ENCODE measurements around the gene APBB1IP. TPM values are rescaled to one million over a fixed set of nuclear protein-coding genes. Genes with fewer than 3 reads are reported as not detected.

The APBB1IP gene
- total RNA-seq, 2 donors from 2014 or later: 1.4 to 3.1 TPM

DNA sequence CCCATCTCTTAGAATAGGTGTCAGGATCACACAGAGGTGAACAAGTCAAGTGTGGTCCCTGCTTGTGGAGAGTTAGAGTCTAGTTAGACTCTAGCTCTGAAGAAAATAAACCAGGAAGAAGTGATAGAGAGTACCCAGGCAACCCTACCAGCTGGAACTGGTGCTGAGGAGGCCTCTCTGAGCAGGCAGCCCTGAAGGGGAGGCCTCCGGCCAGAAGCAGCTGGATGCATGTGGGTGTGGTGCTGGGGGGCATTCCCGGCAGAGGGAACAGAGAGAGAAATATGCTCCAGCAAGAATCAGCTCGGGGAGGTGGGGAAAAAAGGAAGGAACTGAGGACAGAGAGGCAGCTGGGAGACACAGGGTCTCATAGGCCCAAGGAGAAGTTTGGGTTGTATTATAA is 68.6 kb downstream of the APBB1IP start:
- Histone ChIP-seq H3K9me3 (peaks cover 0 to 3% of the 10 kb centered on the region in 2 donors), H3K27ac (no peak overlapping the region), H3K4me1 (no peaks in the 10 kb centered on the region), H3K4me3 (no peak overlapping the region), H3K27me3 (no peaks in the 10 kb centered on the region), H3K36me3 (no peaks in the 10 kb centered on the region)
- TF ChIP-seq, protein P1, sequence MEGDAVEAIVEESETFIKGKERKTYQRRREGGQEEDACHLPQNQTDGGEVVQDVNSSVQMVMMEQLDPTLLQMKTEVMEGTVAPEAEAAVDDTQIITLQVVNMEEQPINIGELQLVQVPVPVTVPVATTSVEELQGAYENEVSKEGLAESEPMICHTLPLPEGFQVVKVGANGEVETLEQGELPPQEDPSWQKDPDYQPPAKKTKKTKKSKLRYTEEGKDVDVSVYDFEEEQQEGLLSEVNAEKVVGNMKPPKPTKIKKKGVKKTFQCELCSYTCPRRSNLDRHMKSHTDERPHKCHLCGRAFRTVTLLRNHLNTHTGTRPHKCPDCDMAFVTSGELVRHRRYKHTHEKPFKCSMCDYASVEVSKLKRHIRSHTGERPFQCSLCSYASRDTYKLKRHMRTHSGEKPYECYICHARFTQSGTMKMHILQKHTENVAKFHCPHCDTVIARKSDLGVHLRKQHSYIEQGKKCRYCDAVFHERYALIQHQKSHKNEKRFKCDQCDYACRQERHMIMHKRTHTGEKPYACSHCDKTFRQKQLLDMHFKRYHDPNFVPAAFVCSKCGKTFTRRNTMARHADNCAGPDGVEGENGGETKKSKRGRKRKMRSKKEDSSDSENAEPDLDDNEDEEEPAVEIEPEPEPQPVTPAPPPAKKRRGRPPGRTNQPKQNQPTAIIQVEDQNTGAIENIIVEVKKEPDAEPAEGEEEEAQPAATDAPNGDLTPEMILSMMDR (IDR thresholded peaks at IDR 0.05): no peak
- DNase-seq (ENCODE audit: low spot score): no peak

DNA sequence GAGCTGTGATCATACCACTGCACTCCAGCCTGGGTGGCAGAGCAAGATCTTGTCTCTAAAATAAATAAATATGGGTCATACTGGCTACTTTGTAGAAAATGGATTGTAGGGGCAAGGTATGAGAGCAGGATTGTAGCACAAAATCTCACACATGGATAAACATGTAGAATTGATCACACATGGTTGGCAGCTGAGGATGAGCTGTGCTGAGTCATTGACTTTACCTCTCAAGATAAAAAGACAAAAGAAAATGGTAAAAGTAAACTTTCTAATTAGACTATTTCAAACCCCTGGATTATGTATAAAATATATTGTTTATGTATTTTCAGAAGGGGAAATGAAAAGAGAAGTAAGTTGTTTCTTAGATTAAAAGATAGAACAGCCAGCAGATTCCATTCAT is 69.3 kb downstream of the APBB1IP start:
- Histone ChIP-seq H3K4me3 (no peak overlapping the region), H3K4me1 (no peaks in the 10 kb centered on the region), H3K36me3 (no peaks in the 10 kb centered on the region), H3K27me3 (no peaks in the 10 kb centered on the region), H3K9me3 (peaks cover 0 to 4% of the 10 kb centered on the region in 2 donors), H3K27ac (no peak overlapping the region)
- DNase-seq (ENCODE audit: low spot score): no peak
- TF ChIP-seq, protein P1 (IDR thresholded peaks at IDR 0.05): no peak

DNA sequence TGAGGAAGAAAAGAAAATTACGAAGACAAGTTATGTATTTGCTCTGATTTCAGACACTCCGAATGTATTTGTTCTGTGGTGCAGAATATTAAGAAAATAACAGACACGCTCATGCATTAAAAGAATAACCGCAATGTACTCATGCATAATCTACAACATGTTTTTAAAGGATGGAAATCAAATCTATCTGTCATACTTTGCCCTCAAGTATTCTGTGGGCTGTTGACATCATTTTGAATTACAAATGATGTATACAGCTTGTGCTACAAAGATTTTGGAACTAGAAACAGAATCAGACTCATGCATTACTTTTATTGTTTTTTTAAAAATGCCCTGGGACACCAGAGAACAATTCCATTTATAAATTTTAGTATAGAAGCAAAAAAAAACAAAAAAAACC is 69.9 kb downstream of the APBB1IP start:
- H3K27me3 ChIP-seq: no peaks in the 10 kb centered on the region
- TF ChIP-seq, protein P1 (IDR thresholded peaks at IDR 0.05): no peak
- no peak overlapping the region for H3K4me3 ChIP-seq
- no peak overlapping the region for H3K27ac ChIP-seq
- H3K9me3 ChIP-seq: peaks cover 4 to 10% of the 10 kb centered on the region in 2 donors
- DNase-seq (ENCODE audit: low spot score): no peak
- no peaks in the 10 kb centered on the region for H3K36me3 ChIP-seq
- H3K4me1 ChIP-seq: no peaks in the 10 kb centered on the region

DNA sequence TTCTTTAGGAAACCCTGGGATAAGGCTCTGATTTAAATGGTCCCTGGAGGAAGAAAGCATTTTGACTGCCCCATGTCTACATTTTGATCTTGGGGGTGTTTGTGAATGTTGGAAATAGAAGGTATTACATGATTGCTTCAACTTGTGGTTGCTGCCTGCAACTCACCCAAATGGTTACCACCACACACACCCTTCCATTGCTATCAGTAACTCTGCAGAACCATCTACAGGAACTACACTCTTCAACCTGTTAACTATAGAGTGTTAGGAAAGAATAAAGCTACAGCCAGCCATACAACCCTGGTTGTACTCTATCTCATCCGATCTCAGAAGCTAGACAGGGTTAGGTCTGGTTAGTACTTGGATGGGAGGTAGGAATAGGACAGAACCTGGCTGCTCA is 71.2 kb downstream of the APBB1IP start:
- Histone ChIP-seq H3K27me3 (no peaks in the 10 kb centered on the region), H3K4me1 (no peaks in the 10 kb centered on the region), H3K36me3 (no peaks in the 10 kb centered on the region), H3K27ac (no peak overlapping the region), H3K9me3 (peaks cover 6 to 16% of the 10 kb centered on the region in 2 donors), H3K4me3 (no peak overlapping the region)
- DNase-seq (ENCODE audit: low spot score): no peak
- TF ChIP-seq, protein P1 (IDR thresholded peaks at IDR 0.05): no peak

DNA sequence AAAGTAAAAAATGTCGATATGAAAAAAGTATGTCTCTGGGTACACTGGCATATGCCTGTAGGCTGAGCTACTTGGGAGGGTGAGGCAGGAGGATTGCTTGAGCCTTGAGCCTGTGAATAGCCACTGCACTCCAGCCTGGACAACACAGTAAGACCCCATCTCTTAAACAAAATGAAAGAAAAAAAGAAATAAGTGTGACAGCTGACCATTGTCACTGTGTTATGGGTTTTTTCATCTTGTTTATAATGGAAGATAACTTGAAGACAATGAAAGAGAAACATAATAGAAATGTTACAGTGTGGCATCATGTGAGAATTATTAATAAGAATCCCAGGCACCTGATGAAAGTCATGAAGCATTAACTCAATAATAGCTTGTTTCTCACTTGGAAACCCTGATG is 75.0 kb downstream of the APBB1IP start:
- no peak overlapping the region for H3K4me3 ChIP-seq
- TF ChIP-seq, protein P1 (IDR thresholded peaks at IDR 0.05): no peak
- no peaks in the 10 kb centered on the region for H3K27me3 ChIP-seq
- no peaks in the 10 kb centered on the region for H3K4me1 ChIP-seq
- H3K27ac ChIP-seq: no peak overlapping the region
- H3K9me3 ChIP-seq: peaks cover 6 to 16% of the 10 kb centered on the region in 2 donors
- no peaks in the 10 kb centered on the region for H3K36me3 ChIP-seq
- no peak for DNase-seq (ENCODE audit: low spot score)

DNA sequence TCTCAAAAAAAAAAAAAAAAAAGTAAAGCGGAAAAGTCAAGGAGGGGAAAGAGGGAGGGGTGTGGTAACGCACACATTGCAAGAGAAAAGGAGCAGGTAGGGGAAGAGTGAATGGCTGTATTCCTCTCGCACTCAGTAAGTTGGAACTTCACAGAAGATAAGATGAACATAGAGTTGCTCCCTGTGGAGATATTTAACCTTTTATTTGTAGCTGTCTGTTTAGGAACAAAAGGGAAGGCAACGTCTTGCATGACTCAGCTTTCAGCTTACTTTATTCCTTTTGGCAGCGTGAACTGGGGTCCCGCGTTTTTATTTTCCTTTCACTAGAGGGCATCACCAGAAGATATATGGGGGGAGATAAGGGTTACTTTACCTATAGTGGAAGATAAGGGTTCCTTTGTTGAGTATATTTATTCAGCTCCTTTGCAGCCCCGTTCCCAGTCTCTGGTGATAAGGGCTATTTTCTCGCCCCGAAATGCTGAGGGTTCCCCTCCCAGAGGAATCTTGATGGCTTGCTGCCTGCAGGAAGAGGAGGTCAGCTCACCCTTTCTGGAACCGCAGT is 78.5 kb downstream of the APBB1IP start:
- Histone ChIP-seq H3K4me1 (no peaks in the 10 kb centered on the region), H3K36me3 (no peaks in the 10 kb centered on the region), H3K4me3 (peak overlapping the region in 1 of 2 donors; percentile 13), H3K9me3 (peaks cover 6 to 25% of the 10 kb centered on the region in 2 donors), H3K27ac (no peak overlapping the region), H3K27me3 (no peaks in the 10 kb centered on the region)
- DNase-seq (ENCODE audit: low spot score): no peak
- TF ChIP-seq, protein P1 (IDR thresholded peaks at IDR 0.05): no peak
